ENCODE measurements around the gene DSCAM. TPM values are rescaled to one million over a fixed set of nuclear protein-coding genes. Genes with fewer than 3 reads are reported as not detected.

DSCAM gene
- total RNA-seq, 1 donor from 2014 or later = 0.21 TPM

- no peak for TF ChIP-seq CTCF (IDR thresholded peaks at IDR 0.05; ENCODE audit: unreplicated experiment)
- Mint-ChIP-seq H3K4me3 (ENCODE audit: unreplicated experiment) (no peak overlapping the region), H3K27ac (ENCODE audit: unreplicated experiment) (no peak overlapping the region), H3K4me1 (ENCODE audit: unreplicated experiment) (no peaks in the 10 kb centered on the region), H3K27me3 (ENCODE audit: unreplicated experiment) (peaks cover 2% of the 10 kb centered on the region), H3K36me3 (ENCODE audit: low read depth, unreplicated experiment) (peaks cover 16% of the 10 kb centered on the region), H3K9me3 (ENCODE audit: unreplicated experiment) (peaks cover 36% of the 10 kb centered on the region)
- DNase-seq (ENCODE audit: low spot score) = no peak
Measured at GRCh38 chr21:40208206-40208947, 638.6 kb downstream of the DSCAM start.

- H3K36me3 Mint-ChIP-seq (ENCODE audit: low read depth, unreplicated experiment) = no peaks in the 10 kb centered on the region
- H3K4me1 Mint-ChIP-seq (ENCODE audit: unreplicated experiment) = no peaks in the 10 kb centered on the region
- H3K27me3 Mint-ChIP-seq (ENCODE audit: unreplicated experiment) = no peaks in the 10 kb centered on the region
- DNase-seq (ENCODE audit: low spot score) = no peak
- H3K4me3 Mint-ChIP-seq (ENCODE audit: unreplicated experiment) = no peak overlapping the region
- no peak for TF ChIP-seq CTCF (IDR thresholded peaks at IDR 0.05; ENCODE audit: unreplicated experiment)
- peaks cover 38% of the 10 kb centered on the region for H3K9me3 Mint-ChIP-seq (ENCODE audit: unreplicated experiment)
- H3K27ac Mint-ChIP-seq (ENCODE audit: unreplicated experiment) = no peak overlapping the region
Measured at GRCh38 chr21:40200946-40201345, 646.0 kb downstream of the DSCAM start.

- no peak for TF ChIP-seq CTCF (IDR thresholded peaks at IDR 0.05; ENCODE audit: unreplicated experiment)
- Mint-ChIP-seq H3K27me3 (ENCODE audit: unreplicated experiment) (no peaks in the 10 kb centered on the region), H3K4me1 (ENCODE audit: unreplicated experiment) (no peaks in the 10 kb centered on the region), H3K36me3 (ENCODE audit: low read depth, unreplicated experiment) (no peaks in the 10 kb centered on the region), H3K27ac (ENCODE audit: unreplicated experiment) (no peak overlapping the region), H3K4me3 (ENCODE audit: unreplicated experiment) (no peak overlapping the region), H3K9me3 (ENCODE audit: unreplicated experiment) (peaks cover 40% of the 10 kb centered on the region)
- DNase-seq (ENCODE audit: low spot score) = no peak
Measured at GRCh38 chr21:40200126-40200525, 646.8 kb downstream of the DSCAM start.

- H3K27ac Mint-ChIP-seq (ENCODE audit: unreplicated experiment) = no peak overlapping the region
- no peaks in the 10 kb centered on the region for H3K36me3 Mint-ChIP-seq (ENCODE audit: low read depth, unreplicated experiment)
- DNase-seq (ENCODE audit: low spot score) = no peak
- H3K27me3 Mint-ChIP-seq (ENCODE audit: unreplicated experiment) = no peaks in the 10 kb centered on the region
- no peaks in the 10 kb centered on the region for H3K4me1 Mint-ChIP-seq (ENCODE audit: unreplicated experiment)
- no peak overlapping the region for H3K4me3 Mint-ChIP-seq (ENCODE audit: unreplicated experiment)
- peaks cover 50% of the 10 kb centered on the region for H3K9me3 Mint-ChIP-seq (ENCODE audit: unreplicated experiment)
- TF ChIP-seq CTCF (IDR thresholded peaks at IDR 0.05; ENCODE audit: unreplicated experiment) = no peak
Measured at GRCh38 chr21:40194185-40194980, 652.6 kb downstream of the DSCAM start.

GRCh38 chr21:40191616-40192015 is 655.3 kb downstream of the DSCAM start:
- H3K4me1 Mint-ChIP-seq (ENCODE audit: unreplicated experiment) = no peaks in the 10 kb centered on the region
- H3K27me3 Mint-ChIP-seq (ENCODE audit: unreplicated experiment) = no peaks in the 10 kb centered on the region
- TF ChIP-seq CTCF (IDR thresholded peaks at IDR 0.05; ENCODE audit: unreplicated experiment) = no peak
- DNase-seq (ENCODE audit: low spot score) = no peak
- H3K27ac Mint-ChIP-seq (ENCODE audit: unreplicated experiment) = no peak overlapping the region
- H3K36me3 Mint-ChIP-seq (ENCODE audit: low read depth, unreplicated experiment) = no peaks in the 10 kb centered on the region
- H3K4me3 Mint-ChIP-seq (ENCODE audit: unreplicated experiment) = no peak overlapping the region
- peaks cover 43% of the 10 kb centered on the region for H3K9me3 Mint-ChIP-seq (ENCODE audit: unreplicated experiment)

Data from endothelial cell (in vitro differentiated cells).